ENCODE measurements around the gene ENPP7.

Gene ENPP7

GRCh38 chr17:79788989-79789942 is 58.5 kb downstream of the ENPP7 start:
- TF ChIP-seq MAX (IDR thresholded peaks at IDR 0.05) = no peak
- TF ChIP-seq EGR1 (IDR thresholded peaks at IDR 0.05) = no peak
- no peak for TF ChIP-seq EP300 (IDR thresholded peaks at IDR 0.05; ENCODE audit: borderline replicate concordance)
- no peak for TF ChIP-seq NFIC (IDR thresholded peaks at IDR 0.05)
- TF ChIP-seq CEBPB (IDR thresholded peaks at IDR 0.05) = no peak
- no peak for TF ChIP-seq USF1 (IDR thresholded peaks at IDR 0.05)
- TF ChIP-seq TEAD4 (IDR thresholded peaks at IDR 0.05) = no peak
- TF ChIP-seq TCF12 (IDR thresholded peaks at IDR 0.05; ENCODE audit: low read depth) = no peak
- TF ChIP-seq TAF1 (IDR thresholded peaks at IDR 0.05; ENCODE audit: low read depth) = no peak
- no peak for TF ChIP-seq FOXM1 (IDR thresholded peaks at IDR 0.05; ENCODE audit: borderline replicate concordance, low read depth)

GRCh38 chr17:79789943-79790804 is 59.4 kb downstream of the ENPP7 start:
- TF ChIP-seq CEBPB (IDR thresholded peaks at IDR 0.05) (no peak), CREB1 (IDR thresholded peaks at IDR 0.05; ENCODE audit: low read depth) (no peak), EP300 (IDR thresholded peaks at IDR 0.05; ENCODE audit: borderline replicate concordance) (no peak), EGR1 (IDR thresholded peaks at IDR 0.05) (no peak), FOXM1 (IDR thresholded peaks at IDR 0.05; ENCODE audit: borderline replicate concordance, low read depth) (no peak), ZBTB7A (IDR thresholded peaks at IDR 0.05; ENCODE audit: low read depth) (peak; percentile 89), RAD21 (IDR thresholded peaks at IDR 0.05; ENCODE audit: low read depth) (peak; percentile 68; the same call in 1 of the 2 replicates), TCF12 (IDR thresholded peaks at IDR 0.05; ENCODE audit: low read depth) (no peak), TEAD4 (IDR thresholded peaks at IDR 0.05) (no peak), MAX (IDR thresholded peaks at IDR 0.05) (no peak), YY1 (IDR thresholded peaks at IDR 0.05; ENCODE audit: low read depth) (no peak), REST (IDR thresholded peaks at IDR 0.05; ENCODE audit: low read depth) (no peak), NFIC (IDR thresholded peaks at IDR 0.05) (no peak), USF1 (IDR thresholded peaks at IDR 0.05) (no peak), TAF1 (IDR thresholded peaks at IDR 0.05; ENCODE audit: low read depth) (no peak)

GRCh38 chr17:79790805-79791734 is 60.3 kb downstream of the ENPP7 start:
- no peak for TF ChIP-seq USF1 (IDR thresholded peaks at IDR 0.05)
- TF ChIP-seq TAF1 (IDR thresholded peaks at IDR 0.05; ENCODE audit: low read depth) = no peak
- TF ChIP-seq YY1 (IDR thresholded peaks at IDR 0.05; ENCODE audit: low read depth) = no peak
- no peak for TF ChIP-seq REST (IDR thresholded peaks at IDR 0.05; ENCODE audit: low read depth)
- TF ChIP-seq EGR1 (IDR thresholded peaks at IDR 0.05) = no peak
- no peak for TF ChIP-seq FOXM1 (IDR thresholded peaks at IDR 0.05; ENCODE audit: borderline replicate concordance, low read depth)
- TF ChIP-seq TEAD4 (IDR thresholded peaks at IDR 0.05) = no peak
- TF ChIP-seq MAX (IDR thresholded peaks at IDR 0.05) = no peak
- no peak for TF ChIP-seq TCF12 (IDR thresholded peaks at IDR 0.05; ENCODE audit: low read depth)

All from Ishikawa (cell line).